PC-3 (cell line): ENCODE results near the gene QPCTL.

ENCODE experiments used
- EZH2 ChIP-seq: fragments of 300-600 bp; sonication (generic); IDR thresholded peaks from one replicate; pipeline ENCODE4 v1.6.1; 2017; ENCODE audit warnings: antibody characterized with exemption, mild to moderate bottlenecking, low read length; ENCODE audit not compliant: unreplicated experiment
- EZH2phosphoT487 ChIP-seq: fragments of 300-600 bp; sonication (generic); IDR thresholded peaks from 2 replicates; pipeline ENCODE4 v1.6.1; 2018; ENCODE audit warnings: mild to moderate bottlenecking, antibody characterized with exemption, low read length, borderline replicate concordance
- TF ChIP-seq, protein P1 (sequence below): fragments of 300-600 bp; sonication (generic); conservative IDR thresholded peaks from 2 replicates; pipeline ENCODE4 v1.5.1; 2017; ENCODE audit warnings: antibody characterized with exemption, low read depth, mild to moderate bottlenecking, low read length

DNA sequence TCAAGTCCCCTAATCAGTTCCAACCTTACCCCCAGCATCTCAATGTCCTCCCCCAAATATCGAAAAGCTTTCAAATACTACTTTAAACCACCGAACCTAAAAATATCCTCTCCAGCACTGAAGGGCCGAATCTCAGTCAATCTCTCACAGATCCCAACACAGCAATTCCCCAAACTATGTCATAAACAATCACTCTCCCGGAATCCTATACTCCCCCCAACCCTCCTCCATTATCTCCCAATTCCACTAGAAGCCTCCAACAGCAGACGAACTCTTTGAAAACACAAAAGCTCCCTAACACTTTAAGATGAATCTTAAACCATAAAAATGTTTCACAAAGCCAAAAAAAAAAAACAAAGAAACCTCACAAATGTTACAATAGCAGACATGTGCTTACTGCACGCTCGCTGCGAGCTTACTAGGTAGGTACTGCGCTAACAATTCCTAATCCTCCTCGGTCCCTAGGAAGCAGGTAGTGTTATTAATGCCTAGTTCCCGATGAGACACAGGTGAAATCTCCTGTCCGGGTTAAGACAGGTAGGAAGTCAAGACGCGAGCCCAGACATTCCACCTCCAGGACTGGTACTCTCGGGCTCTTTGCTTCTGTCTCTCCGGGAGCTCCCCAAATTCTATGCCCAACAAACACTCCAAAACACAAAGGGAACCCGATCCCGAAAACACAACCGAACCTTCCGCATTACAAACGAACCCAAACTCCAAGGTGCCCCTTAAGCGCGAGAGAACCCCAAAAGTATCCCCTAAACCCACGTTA lies 24.1 kb downstream of the QPCTL start:
- TF ChIP-seq EZH2phosphoT487: no peak
- TF ChIP-seq, protein P1, sequence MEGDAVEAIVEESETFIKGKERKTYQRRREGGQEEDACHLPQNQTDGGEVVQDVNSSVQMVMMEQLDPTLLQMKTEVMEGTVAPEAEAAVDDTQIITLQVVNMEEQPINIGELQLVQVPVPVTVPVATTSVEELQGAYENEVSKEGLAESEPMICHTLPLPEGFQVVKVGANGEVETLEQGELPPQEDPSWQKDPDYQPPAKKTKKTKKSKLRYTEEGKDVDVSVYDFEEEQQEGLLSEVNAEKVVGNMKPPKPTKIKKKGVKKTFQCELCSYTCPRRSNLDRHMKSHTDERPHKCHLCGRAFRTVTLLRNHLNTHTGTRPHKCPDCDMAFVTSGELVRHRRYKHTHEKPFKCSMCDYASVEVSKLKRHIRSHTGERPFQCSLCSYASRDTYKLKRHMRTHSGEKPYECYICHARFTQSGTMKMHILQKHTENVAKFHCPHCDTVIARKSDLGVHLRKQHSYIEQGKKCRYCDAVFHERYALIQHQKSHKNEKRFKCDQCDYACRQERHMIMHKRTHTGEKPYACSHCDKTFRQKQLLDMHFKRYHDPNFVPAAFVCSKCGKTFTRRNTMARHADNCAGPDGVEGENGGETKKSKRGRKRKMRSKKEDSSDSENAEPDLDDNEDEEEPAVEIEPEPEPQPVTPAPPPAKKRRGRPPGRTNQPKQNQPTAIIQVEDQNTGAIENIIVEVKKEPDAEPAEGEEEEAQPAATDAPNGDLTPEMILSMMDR: no peak
- TF ChIP-seq EZH2: no peak
